ENCODE data around the gene ADGRG1. TPM values are rescaled to one million over a fixed set of nuclear protein-coding genes. Genes with fewer than 3 reads are reported as not detected.
A peak's percentile ranks its signal among the peaks of the same experiment; 100 is the strongest.

The ADGRG1 gene
- total and polyA plus RNA-seq, 7 donors = 5.0 to 36.3 (median 7.7) TPM

DNA sequence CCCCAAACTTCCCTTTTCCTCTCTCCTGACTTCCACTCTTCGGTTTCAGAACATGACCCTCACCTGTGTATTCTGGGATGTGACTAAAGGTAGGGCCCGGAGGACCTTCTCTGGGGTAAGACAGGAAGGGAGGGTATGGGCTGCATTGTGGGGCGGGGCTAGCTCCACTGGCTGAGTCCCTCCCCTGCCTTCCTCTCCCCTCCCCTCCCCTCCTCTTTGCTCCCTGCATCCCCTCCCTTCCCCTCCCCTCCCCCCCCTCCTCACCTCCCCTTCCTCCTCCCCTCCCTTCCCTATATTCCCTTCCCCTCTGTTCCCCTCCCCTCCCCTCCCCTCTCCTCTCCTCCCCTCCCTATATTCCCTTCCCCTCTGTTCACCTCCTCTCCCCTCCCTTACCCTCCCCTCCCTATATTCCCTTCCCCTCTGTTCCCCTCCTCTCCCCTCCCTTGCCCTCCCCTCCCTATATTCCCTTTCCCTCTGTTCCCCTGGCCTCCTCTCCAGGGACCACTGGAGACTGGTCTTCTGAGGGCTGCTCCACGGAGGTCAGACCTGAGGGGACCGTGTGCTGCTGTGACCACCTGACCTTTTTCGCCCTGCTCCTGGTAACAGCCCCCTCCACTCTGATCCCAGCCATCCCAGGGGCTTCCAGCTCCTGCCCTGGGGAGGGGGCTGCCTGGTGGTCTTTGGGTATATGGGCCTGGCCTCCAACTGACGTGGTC is 51.5 kb downstream of the ADGRG1 start:
- Histone ChIP-seq H3K4me1 (no peaks in the 10 kb centered on the region), H3K4me3 (no peak overlapping the region), H3K27ac (no peak overlapping the region), H3K36me3 (no peaks in the 10 kb centered on the region), H3K9me3 (no peaks in the 10 kb centered on the region), H3K27me3 (no peaks in the 10 kb centered on the region)
- TF ChIP-seq EP300 (IDR thresholded peaks at IDR 0.05) = no peak
- no peak for TF ChIP-seq POLR2AphosphoS5 (IDR thresholded peaks at IDR 0.05)
- TF ChIP-seq POLR2A (IDR thresholded peaks at IDR 0.05) = no peak
- TF ChIP-seq, protein P1, sequence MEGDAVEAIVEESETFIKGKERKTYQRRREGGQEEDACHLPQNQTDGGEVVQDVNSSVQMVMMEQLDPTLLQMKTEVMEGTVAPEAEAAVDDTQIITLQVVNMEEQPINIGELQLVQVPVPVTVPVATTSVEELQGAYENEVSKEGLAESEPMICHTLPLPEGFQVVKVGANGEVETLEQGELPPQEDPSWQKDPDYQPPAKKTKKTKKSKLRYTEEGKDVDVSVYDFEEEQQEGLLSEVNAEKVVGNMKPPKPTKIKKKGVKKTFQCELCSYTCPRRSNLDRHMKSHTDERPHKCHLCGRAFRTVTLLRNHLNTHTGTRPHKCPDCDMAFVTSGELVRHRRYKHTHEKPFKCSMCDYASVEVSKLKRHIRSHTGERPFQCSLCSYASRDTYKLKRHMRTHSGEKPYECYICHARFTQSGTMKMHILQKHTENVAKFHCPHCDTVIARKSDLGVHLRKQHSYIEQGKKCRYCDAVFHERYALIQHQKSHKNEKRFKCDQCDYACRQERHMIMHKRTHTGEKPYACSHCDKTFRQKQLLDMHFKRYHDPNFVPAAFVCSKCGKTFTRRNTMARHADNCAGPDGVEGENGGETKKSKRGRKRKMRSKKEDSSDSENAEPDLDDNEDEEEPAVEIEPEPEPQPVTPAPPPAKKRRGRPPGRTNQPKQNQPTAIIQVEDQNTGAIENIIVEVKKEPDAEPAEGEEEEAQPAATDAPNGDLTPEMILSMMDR (IDR thresholded peaks at IDR 0.05) = no peak
- intact Hi-C loops (cut with DNase I) = no loop called here
- 74 to 81% methylated on average over 7 of the region's 7 CpGs for WGBS, 2 donors
- DNase-seq = no peak

DNA sequence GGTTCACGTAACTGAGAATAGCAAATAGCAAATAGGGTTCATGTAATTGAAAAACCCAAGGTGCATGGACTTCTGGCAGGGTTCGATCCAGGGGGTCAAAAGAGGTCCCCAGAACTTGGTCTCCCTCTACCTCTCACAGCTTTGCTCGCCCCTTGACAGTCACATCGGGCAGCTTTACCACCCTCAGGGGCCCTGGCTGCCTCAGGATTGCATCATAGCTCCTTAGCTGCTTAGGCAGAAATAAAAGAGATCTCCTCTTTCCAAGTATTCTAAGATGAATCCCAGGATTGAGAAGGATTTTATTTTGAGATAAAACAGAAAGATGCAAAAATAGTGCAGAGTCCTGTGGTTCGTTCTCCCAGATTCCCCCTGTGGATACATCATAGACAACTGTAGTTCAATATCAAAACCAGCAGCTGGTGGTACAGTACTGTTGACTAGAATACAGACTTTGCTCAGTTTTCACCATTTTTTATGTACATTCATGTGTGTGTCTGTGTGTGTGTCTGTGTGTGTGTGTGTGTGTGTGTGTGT is 52.5 kb downstream of the ADGRG1 start:
- no peak overlapping the region for H3K27ac ChIP-seq
- WGBS, 2 donors = 76 to 88% methylated on average over 5 of the region's 5 CpGs
- TF ChIP-seq, protein P1 (IDR thresholded peaks at IDR 0.05) = no peak
- no peak for TF ChIP-seq POLR2AphosphoS5 (IDR thresholded peaks at IDR 0.05)
- no peak for TF ChIP-seq POLR2A (IDR thresholded peaks at IDR 0.05)
- no peak for TF ChIP-seq EP300 (IDR thresholded peaks at IDR 0.05)
- H3K9me3 ChIP-seq = no peaks in the 10 kb centered on the region
- H3K4me1 ChIP-seq = no peaks in the 10 kb centered on the region
- no peak overlapping the region for H3K4me3 ChIP-seq
- H3K36me3 ChIP-seq = no peaks in the 10 kb centered on the region
- intact Hi-C loops (cut with DNase I) = no loop called here
- no peak for DNase-seq
- H3K27me3 ChIP-seq = no peaks in the 10 kb centered on the region

DNA sequence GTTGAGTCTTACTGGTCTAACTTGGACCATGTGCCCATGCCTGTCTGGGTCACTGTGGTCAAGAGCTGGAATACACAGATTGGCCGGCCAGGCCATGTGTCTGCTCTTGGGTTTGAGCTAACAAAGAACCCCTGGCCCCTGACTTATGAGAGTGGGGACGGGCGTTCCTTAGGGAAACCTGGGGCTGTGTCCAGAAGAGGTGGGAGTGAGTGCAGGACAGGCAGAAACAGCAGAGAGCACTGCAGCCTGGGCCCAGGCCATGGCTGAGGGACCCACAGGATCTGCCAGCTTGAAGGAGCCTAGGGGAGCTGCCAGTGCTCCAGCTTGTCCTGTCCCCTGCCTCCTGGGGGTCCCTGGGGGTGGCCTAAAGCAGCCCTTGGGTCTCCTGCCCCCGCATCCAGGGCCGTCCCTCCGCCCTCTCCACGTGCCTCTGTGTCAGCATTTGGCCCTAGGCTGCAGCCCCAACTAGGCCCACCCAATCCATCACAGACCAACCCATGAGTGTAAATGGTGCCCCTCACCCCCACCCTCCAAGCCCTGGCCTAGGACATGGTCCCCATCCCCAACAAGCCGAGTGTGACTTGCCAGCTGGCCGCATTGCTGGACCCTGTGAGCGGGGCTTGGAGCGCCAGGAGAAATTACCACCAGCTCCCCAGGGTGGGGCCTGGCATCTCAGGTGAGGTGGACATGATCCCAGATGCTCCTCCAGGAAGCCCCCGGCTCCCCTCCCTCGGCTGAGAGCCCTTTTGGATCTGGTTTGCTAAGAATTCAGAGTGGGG is 53.7 kb downstream of the ADGRG1 start:
- intact Hi-C loops (cut with DNase I) = no loop called here
- no peak overlapping the region for H3K4me3 ChIP-seq
- peak; percentile 57 for DNase-seq
- H3K36me3 ChIP-seq = no peaks in the 10 kb centered on the region
- TF ChIP-seq POLR2AphosphoS5 (IDR thresholded peaks at IDR 0.05) (no peak), POLR2A (IDR thresholded peaks at IDR 0.05) (no peak), EP300 (IDR thresholded peaks at IDR 0.05) (no peak)
- TF ChIP-seq, protein P1 (IDR thresholded peaks at IDR 0.05) = no peak
- H3K27ac ChIP-seq = no peak overlapping the region
- no peaks in the 10 kb centered on the region for H3K4me1 ChIP-seq
- H3K9me3 ChIP-seq = no peaks in the 10 kb centered on the region
- H3K27me3 ChIP-seq = no peaks in the 10 kb centered on the region
- 93 to 94% methylated on average over 13 of the region's 13 CpGs for WGBS, 2 donors

DNA sequence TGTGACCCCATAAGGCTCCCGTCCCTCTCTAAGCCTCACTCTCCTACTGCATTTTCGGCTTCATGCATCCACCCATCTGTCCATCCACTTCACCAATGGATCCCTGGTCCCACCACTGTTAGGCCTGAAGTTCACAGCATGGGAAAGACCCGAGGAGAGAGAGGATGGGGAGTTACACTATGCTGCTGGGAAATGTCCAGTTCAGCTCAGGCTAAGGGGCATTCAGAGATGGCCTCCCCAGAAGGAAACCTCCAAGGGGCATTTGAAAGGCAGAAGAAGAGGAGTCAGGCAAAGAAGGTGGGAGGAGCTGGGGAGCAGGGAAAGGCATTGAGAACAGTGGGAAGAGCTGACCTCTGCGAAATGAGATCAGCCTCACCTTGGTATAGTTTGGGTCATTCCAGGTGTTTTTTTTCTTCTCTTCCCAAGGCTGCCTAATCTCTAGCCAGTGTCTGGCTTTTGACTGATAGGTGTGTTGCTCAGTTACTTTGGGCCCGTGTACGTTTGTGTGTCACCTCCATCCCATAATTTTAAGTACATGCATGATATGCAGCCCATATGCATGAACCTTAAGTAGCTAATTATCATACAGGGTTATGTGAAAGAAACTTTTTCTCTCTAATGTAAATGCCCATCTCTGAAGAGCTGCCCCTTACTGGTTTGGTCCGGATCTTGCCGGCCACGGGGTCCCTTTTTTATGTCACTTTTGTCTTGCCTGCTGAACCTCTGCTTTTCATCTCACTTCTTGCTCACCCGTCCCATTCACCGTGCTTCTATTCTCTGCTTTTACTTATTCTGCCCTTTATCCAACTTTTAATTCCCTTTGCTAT is 54.6 kb downstream of the ADGRG1 start:
- WGBS, 2 donors = 86 to 90% methylated on average over 11 of the region's 11 CpGs
- TF ChIP-seq POLR2AphosphoS5 (IDR thresholded peaks at IDR 0.05) (no peak), EP300 (IDR thresholded peaks at IDR 0.05) (no peak), POLR2A (IDR thresholded peaks at IDR 0.05) (no peak)

More for the DNA sequence above, 54.6 kb downstream of the ADGRG1 start:
- Histone ChIP-seq H3K27me3 (no peaks in the 10 kb centered on the region), H3K4me3 (no peak overlapping the region), H3K4me1 (no peaks in the 10 kb centered on the region), H3K36me3 (no peaks in the 10 kb centered on the region), H3K27ac (no peak overlapping the region), H3K9me3 (no peaks in the 10 kb centered on the region)
- peak; percentile 13 for DNase-seq
- intact Hi-C loops (cut with DNase I) = no loop called here
